Stimulated activated CD4-positive, alpha-beta T cell treated with anti-CD3 and anti-CD28 coated beads, Interleukin-4, amount 100 ng/mL, for 24 hours (primary cell): ENCODE results near the gene CCDC40.
A peak's percentile ranks its signal among the peaks of the same experiment; 100 is the strongest.

Source experiments
- DNase-seq: peaks from one replicate; pipeline ENCODE4 v3.0.0-alpha.2; 2020

CCDC40 gene

GRCh38 chr17:80051681-80052080 lies 15.2 kb downstream of the CCDC40 start:
- no peak for DNase-seq

DNA sequence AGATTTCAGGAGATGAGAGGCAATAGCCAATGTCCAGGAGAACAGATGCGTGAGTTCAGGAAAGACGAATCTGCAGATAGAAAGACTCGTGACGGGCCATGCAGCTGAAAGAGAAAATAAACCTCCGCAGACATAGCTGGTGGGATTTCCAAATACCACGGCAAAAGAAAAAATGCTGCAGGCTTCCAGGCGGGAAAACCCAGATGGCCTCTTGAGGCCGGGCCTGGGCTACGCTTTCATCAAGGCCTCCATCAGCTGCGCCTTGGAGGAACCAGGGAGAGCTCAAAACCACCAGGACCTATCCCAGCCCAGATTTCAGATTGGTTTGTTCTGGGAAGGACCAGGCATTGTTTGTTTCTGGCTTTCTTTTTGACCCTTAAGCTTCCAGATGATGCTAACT lies 16.7 kb downstream of the CCDC40 start:
- DNase-seq: no peak

- no peak for DNase-seq
Observed at GRCh38 chr17:80055597-80055996, 19.2 kb downstream of the CCDC40 start.

- DNase-seq: no peak
Observed at GRCh38 chr17:80058311-80058955, 22.0 kb downstream of the CCDC40 start.

DNA sequence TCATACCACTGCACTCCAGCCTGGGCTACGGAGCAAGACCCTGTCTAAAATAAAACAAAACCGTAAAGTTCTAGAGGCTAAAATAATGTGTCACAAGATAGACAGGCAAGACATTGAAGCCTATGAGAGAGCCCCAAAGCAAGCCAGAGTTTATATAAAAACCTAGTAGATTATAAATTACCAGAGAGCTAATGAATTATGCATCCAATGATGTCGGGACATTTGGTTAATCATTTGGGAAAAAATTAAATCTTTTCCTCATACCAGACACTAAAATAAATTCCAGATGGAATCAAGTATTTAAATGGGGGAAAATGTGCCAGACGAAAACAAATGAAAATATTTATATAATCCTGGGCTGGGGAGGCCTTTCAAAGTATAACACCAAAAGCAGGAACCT lies 24.2 kb downstream of the CCDC40 start:
- DNase-seq: no peak

- no peak for DNase-seq
Observed at GRCh38 chr17:80061421-80061820, 25.0 kb downstream of the CCDC40 start.

DNA sequence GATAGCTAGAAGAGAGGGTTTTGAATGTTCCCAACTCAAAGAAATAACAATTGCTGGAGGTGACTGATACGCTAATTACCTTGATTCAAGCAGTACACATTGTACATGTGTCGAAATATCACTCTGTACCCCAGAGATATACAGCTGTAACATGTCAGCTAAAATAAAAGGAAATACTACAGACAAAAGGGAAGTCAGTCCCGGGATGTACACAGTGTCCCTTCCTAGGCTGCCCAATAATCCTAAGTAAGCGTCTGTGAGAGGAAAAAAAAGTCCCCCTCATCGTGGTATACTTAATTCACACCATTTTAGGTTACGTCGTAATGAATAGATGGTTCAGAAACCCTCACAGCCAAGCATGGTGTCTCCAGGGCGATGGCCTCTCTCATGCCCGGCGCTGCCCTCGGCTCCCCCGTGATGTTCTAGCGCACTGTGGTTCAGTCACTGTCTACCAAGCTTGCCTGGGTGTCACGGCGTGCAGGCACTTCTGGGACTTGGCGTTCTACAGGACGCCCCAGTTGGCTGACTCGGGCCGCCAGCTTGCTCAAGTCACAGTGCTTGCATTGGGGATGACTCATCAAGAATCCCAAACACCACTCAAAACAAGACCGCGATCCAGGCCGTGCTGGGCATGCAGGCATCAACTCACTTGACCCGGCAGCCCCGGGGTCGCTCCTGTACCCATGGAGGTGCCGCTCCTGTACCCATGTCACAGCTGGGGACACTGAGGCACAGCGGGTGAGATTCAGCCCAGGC lies 27.6 kb downstream of the CCDC40 start:
- no peak for DNase-seq

GRCh38 chr17:80064696-80065095 lies 28.3 kb downstream of the CCDC40 start:
- no peak for DNase-seq

GRCh38 chr17:80065478-80066170 lies 29.2 kb downstream of the CCDC40 start:
- DNase-seq: no peak

- no peak for DNase-seq
Observed at GRCh38 chr17:80067393-80067986, 31.0 kb downstream of the CCDC40 start.

- DNase-seq: no peak
Observed at GRCh38 chr17:80068301-80069222, 32.1 kb downstream of the CCDC40 start.

GRCh38 chr17:80070375-80071115 lies 34.1 kb downstream of the CCDC40 start:
- no peak for DNase-seq

DNA sequence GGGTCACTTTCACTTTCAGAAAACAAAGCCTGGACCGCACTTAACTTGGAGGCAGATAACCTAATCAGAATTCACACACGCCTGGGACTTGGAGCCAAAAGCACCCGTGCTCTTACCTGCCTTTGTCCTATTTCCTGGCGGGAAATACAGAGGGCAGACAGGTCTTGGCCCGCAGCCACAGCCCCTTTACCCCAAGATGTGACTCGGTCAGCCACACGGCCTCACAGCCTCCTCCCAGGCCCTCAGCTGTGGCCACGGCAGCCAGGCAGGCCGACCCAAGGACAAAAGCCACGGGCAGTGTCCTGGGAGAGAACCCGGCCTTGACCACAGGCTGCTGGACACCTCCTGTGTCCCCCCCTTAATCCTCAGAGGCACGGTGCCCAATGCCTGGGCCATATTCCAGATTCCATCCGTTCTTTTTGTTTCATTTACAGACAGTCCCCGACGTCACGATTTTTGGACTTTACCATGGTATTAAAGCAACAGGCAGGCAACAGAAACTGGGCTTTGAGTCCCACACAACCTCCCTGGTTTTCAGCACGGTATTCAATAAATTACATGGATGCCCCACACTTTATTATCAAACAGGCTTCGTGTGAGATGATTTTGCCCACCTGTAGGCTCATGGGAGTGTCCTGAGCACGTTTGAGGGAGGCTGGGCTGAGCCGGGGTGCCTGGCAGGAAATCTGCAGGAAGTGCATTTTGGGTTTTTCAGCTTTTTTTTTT lies 34.8 kb downstream of the CCDC40 start:
- no peak for DNase-seq

DNA sequence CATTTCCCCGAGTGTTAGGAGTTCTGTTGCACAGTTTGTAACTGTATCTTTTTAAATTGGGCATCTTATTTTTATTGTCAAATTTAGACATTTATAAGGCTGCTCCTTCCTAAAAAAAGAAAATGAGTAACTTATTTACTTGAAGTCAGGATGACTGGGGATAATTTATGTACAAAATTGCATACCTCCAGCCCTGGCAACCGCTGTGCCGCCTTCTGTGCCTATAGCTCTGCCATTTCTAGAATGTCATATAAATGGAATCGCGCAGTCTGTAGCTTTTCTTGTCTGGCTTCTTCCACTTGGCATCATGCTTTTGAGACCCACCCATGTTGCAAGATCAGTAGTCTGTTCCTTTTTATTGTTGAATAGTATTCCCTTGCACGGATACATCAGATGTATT lies 36.0 kb downstream of the CCDC40 start:
- no peak for DNase-seq

GRCh38 chr17:80080081-80080480 lies 43.6 kb downstream of the CCDC40 start:
- no peak for DNase-seq

- no peak for DNase-seq
Observed at GRCh38 chr17:80081596-80081995, 45.2 kb downstream of the CCDC40 start.

DNA sequence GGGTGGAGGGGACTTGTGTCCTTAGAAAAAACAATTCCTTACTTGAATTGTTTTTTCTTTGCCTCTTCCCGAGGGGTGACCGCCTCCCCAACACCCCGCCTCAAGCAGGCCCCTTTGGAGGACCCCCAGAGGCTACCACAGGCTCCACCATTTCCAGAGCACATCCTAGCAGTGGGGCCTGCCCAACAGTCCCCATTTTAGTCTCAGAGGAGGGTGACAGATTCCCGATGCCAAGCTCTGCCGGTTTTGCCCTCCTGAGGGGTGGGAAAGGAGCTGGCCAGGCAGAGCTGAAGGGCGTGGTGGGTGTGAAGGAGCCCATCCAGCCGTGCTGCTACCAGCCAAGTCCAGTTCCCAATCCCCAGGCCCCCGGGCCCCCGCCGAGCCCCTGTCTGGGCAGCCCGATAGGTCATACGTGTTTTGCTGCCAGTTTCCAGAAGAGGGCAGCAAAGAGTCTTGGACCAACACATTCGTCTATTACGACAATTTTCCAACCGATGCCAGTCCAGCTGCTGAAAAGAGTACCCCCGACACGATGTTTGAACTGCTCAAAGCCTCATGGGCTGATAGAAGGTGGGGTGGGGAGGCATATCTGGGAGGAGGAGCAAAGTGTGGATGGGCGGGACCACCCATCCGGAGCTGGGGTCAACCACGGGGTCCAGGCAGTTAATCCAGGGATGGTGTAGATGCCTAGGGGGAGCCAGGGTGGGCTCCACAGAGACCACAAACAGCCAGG lies 46.1 kb downstream of the CCDC40 start:
- peak; percentile 68 for DNase-seq

GRCh38 chr17:80083136-80083661 lies 46.8 kb downstream of the CCDC40 start:
- no peak for DNase-seq

DNA sequence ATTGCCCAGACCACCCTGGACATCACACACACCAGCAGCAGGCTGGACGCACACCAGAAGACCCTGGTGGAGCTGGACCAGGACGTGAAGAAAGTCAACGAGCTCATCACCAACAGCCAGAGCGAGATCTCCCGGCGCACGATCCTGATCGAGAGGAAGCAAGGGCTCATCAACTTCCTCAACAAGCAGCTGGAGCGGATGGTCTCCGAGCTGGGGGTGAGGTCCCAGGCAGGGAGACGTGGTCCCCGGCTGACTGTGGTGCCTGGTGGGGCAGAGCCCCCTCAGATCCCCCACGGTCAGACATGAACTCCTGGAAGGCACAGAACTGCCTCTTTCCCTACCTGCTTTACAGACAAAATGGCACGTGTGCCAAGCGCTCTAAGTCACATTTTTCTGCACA lies 48.3 kb downstream of the CCDC40 start:
- no peak for DNase-seq

- no peak for DNase-seq
Observed at GRCh38 chr17:80086081-80086480, 49.6 kb downstream of the CCDC40 start.
